Stimulated activated CD8-positive, alpha-beta memory T cell treated with anti-CD3 and anti-CD28 coated beads, Interleukin-4, amount 100 ng/mL, for 24 hours (primary cell): ENCODE measurements around the gene SMOC1.

Experiments used
- DNase-seq: peaks from one replicate; pipeline ENCODE4 v3.0.0-alpha.2; 2020; ENCODE audit warnings: low read depth

The SMOC1 gene

DNA sequence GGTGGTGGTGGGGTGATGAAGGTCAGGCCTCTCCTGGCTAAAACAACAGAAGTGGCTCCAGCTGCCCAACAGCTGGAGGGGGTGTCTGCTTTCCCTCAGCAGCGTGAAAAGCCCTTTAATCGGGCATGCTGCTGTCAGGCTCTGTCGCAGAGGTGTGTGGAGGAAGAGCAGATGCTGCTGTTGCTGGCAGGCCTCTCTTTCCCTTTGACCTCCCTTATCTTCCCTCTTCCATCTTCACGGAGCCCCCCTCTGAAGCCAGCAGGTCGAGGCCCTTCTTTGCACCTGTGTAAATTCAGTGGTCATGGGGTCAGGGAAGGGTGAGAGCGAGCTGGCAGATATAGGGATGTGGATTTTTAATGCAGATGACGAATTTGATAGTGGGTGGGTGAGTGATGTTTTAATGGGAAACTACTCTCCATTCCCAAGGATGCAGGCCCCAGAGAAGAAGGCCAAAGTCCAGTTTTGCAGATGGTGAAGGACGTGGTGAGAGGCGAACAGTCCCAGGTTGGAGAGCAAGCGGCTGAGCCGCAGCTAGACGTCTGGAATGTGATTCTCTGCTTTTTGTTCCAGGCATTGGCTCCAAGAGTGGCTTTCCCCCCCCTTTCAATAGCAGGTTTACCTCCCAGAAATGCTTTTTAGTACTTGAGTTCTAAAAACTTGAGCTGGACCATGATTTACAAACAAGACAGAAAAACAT, 64.0 kb downstream of the SMOC1 start:
- no peak for DNase-seq

DNA sequence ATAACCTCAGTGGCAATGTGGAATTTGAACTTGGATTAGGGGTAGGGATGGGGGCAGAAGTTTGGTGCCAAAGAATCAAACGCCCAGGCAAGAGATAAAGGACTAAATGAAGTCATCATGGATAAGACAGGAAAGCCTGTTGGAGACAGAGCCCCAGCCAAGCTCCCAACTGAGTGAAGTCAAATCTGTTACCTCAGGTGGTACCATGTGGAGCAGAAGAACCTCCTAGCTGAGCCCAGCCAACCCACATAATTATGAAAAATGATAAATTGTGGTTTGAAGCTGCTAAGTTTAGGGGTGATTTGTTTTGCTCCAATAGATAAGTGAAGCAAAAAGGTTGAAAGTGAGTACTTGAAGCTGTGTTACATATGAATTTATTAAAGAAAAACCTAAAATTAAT, 66.1 kb downstream of the SMOC1 start:
- no peak for DNase-seq

DNA sequence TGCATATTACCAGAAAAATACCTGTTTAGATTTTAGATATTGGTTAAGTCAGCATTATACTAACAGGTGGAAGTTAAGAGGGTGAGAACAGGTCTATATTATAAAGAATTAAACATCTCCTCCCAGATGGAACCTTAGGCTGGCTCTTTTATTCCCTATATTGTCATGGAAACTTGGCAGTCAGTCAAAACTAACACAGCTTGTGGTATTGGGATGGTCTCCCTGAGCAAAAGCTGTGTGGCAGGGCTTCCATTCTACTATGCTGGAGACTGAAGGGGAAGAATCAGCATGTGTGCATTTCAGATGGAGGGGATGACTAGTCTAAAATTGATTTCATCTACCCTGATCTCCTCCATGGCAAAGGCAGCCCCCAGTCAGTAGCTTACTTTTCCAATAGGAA, 66.7 kb downstream of the SMOC1 start:
- DNase-seq: no peak

- DNase-seq: no peak
These were observed 69.1 kb downstream of the SMOC1 start for GRCh38 chr14:69948351-69948750.

GRCh38 chr14:69951263-69951662, 72.0 kb downstream of the SMOC1 start:
- DNase-seq: no peak

DNA sequence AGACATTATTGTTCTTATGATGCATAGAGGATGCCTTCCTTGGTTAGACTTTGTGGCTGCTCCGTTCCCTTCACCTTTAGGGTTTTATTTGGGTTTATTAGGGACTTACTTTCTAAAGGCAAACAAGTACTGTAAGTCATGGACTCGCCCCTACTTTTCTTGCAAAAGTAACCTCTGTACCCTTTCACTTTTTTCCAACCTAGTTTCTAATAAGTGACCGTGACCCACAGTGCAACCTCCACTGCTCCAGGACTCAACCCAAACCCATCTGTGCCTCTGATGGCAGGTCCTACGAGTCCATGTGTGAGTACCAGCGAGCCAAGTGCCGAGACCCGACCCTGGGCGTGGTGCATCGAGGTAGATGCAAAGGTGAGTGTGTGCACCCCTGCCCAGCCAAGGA, 72.7 kb downstream of the SMOC1 start:
- no peak for DNase-seq

GRCh38 chr14:69953266-69953915, 74.2 kb downstream of the SMOC1 start:
- DNase-seq: no peak

GRCh38 chr14:69955855-69956845, 76.9 kb downstream of the SMOC1 start:
- DNase-seq: no peak

GRCh38 chr14:69956970-69957369, 77.8 kb downstream of the SMOC1 start:
- no peak for DNase-seq

GRCh38 chr14:69957986-69958385, 78.8 kb downstream of the SMOC1 start:
- no peak for DNase-seq

DNA sequence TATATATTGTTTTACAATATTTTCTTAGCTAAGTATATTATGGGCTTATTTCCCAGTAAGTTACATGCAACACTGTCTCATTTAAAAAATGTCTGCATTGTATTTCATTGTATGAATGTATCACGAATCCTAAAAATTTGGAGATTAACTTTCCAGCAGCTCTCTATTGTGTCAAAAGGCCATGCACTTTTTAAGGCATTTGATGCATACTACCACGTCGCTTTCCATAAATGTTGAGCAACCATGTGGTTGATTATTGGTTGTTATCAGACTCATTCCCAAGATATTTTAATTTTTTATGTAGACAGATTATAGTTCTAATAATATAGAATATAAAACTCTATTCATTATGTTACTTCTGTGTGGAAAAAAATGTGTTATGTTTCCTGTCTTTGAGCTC, 79.9 kb downstream of the SMOC1 start:
- no peak for DNase-seq

- no peak for DNase-seq
These were observed 81.1 kb downstream of the SMOC1 start for GRCh38 chr14:69960296-69960695.

GRCh38 chr14:69963966-69964365, 84.8 kb downstream of the SMOC1 start:
- DNase-seq: no peak

DNA sequence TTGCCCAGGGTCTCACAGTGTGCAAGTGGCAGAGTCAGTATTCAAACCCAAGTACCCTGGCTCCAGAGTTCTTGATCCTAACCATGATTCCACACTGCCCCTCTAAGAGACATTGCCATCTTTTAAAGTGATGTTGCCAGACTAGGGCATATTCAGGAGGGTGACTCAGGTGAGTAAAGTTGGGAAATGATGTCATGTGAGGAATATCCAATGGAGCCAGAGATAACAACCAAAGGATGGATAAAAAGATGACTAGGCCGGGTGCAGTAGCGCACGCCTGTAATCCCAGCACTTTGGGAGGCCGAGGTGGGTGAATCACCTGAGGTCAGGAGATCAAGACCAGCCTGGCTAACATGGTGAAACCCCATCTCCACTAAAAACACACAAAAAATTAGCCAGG, 85.6 kb downstream of the SMOC1 start:
- DNase-seq: no peak

DNA sequence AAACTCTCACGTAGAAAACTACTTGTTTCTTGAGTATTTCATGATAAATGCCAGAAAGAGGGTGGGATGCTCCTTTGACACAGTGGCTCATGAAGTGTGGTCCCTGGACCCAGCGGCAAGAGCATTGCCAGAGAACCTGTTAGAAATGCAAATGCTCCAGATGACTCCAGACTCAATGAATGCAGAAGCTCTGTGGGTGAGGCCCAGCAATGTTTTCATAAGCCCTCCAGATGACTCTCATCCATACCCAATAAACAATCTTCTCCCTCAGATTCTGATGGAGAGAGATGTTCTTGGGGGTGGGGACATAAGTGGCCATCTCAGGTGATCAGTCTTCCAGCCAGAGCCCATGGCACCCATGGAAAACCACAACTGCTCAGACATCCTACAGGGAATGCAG, 88.9 kb downstream of the SMOC1 start:
- no peak for DNase-seq

- no peak for DNase-seq
These were observed 89.5 kb downstream of the SMOC1 start for GRCh38 chr14:69968681-69969080.

DNA sequence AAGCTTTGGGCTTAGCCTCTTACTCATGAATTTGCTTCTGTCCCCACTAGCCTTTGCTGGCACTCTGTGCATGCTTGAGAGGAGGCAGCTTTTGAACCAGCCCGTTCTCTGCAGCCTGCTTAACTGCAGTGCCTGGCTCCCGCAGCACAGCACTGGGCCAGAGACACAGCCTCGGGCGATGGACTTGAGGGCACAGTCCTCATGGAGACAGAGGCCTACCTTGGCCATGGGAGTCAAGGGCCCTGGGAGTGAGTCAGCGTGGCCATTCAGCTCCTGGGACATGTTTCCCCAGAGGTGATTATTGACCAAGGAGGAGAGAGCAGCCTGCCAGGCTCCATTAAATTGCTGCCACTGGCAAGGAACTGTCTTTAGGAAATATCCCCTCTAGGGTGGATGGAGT, 93.5 kb downstream of the SMOC1 start:
- DNase-seq: no peak

GRCh38 chr14:69973846-69974245, 94.6 kb downstream of the SMOC1 start:
- DNase-seq: no peak

DNA sequence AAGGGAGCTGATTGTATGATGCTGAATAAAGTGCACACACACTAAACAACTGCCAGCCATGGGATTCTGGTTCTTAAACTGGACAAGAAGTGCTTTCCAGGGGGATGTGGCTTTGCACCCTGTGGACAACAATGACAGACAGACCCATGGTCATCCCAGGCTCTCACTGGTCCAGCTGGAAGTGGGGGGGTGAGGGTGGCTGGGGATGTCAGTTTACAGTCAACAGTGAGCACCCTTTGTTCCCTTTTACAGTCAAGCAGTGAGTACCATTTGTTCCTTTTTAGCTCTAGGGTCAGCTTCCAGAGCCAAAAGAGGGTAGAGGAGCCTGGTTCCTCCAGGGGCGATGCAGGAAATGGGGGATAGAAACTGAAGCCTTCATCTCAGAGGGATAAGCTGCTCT, 100.7 kb downstream of the SMOC1 start:
- DNase-seq: no peak

DNA sequence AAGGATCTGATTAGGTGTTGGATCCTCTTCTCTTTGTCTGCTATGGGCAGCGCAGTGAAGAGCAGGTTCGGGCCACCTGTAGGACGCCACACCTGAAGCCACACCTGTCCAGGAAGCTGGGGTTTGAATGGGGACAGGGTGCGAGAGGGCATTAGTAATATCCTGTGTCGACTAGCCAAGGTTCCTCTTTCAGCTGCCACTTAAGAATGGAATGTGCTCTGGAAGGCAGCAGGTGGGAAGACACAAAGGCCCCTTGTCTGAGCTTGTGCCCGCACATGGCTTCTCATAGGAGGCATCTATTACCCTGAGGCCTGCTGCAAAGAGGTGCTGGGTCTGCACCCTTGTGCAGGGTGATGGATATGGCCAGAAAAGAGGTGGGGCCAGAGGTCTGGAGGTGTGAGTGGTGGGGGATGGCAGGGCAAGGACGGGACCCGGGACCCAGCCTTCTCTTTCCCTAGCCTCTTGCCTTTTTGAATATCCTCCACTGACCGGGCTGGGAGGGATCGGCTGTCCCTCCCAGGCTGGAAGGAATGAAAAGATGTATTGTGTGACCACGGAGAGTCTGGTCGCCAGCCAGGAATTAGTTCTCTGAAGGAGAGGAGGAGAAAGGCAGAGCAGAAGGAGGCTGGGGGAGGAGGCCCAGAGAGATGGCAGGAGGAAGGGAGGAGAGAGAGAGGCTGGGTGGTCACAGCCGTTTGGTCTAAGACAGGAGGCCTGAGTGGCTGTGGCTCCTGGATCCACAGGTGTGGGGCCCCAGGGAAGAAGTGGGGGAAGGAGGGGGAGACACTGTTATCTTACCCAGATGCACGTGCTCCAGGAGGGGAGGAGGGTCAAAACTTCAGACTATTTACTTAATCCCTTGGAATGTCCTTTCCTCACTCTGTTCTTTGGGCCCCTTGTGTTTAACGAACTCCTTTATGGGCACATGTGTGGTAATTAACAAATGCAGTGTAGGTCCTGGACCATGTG, 101.5 kb downstream of the SMOC1 start:
- no peak for DNase-seq

- no peak for DNase-seq
These were observed 103.1 kb downstream of the SMOC1 start for GRCh38 chr14:69982220-69982839.
